K562 (cell line): ENCODE results near the gene B4GALT5.

Experiments used
- CTBP1 ChIP-seq: fragments of 450-650 bp; IDR thresholded peaks from 2 replicates; pipeline ENCODE4 v1.6.1; 2016; ENCODE audit warnings: borderline replicate concordance
- KAT7 ChIP-seq: sonication (generic); formaldehyde crosslinking; IDR thresholded peaks from 2 replicates; pipeline ENCODE4 v1.8.0; 2022; ENCODE audit warnings: missing genetic modification reagents, mild to moderate bottlenecking, borderline replicate concordance
- NR2C2 ChIP-seq, 2 experiments: fragments of 200-800 bp in 1 of 2; sonication (Bioruptor generic) in 1 of 2; sonication (generic) in 1 of 2; formaldehyde crosslinking in 1 of 2; IDR thresholded peaks; 2 replicates each; pipeline versions ENCODE4 v1.6.1 to v1.8.0; 2016 to 2022; ENCODE audit warnings: mild to moderate bottlenecking in 1 of 2, missing compliant biosample characterization in 1 of 2, missing genetic modification characterization in 1 of 2, missing genetic modification reagents in 1 of 2
- POLR2A ChIP-seq: fragments of 450-650 bp; conservative IDR thresholded peaks from 2 replicates; pipeline ENCODE4 v1.6.1; 2016
- PURB ChIP-seq: sonication (generic); formaldehyde crosslinking; IDR thresholded peaks from 2 replicates; pipeline ENCODE4 v1.9.0; 2021; ENCODE audit warnings: low read depth, mild to moderate bottlenecking, missing genetic modification reagents
- TEAD1 ChIP-seq, 2 experiments: fragments of 450-650 bp in 1 of 2; sonication (generic) in 1 of 2; formaldehyde crosslinking; IDR thresholded peaks; 2 replicates each; pipeline versions ENCODE4 v1.4.0 to v1.8.0; 2020 to 2022; ENCODE audit warnings: mild to moderate bottlenecking in 2 of 2, missing genetic modification reagents in 1 of 2
- TGIF2 ChIP-seq: sonication (generic); formaldehyde crosslinking; IDR thresholded peaks from 2 replicates; pipeline ENCODE4 v1.8.1; 2022; ENCODE audit warnings: mild to moderate bottlenecking, missing genetic modification reagents, moderate library complexity
- ZNF354B ChIP-seq: fragments of 250-450 bp; sonication (Bioruptor Pico); IDR thresholded peaks from 2 replicates; pipeline ENCODE4 v1.4.0; 2020
- TF ChIP-seq, protein P1 (sequence below), 2 experiments: fragments of 450-650 bp; formaldehyde crosslinking in 1 of 2; IDR thresholded peaks; 2 replicates each; pipeline versions ENCODE4 v1.4.0 to v1.6.1; 2014 to 2020; ENCODE audit warnings: mild to moderate bottlenecking in 2 of 2, borderline replicate concordance in 1 of 2, low read depth in 1 of 2
- TF ChIP-seq, protein P2 (sequence below): fragments of 450-650 bp; IDR thresholded peaks from 2 replicates; pipeline ENCODE4 v1.6.1; 2016; ENCODE audit warnings: antibody characterized with exemption
- TF ChIP-seq, protein P3 (sequence below), 3 experiments: IDR thresholded peaks in 2 of 3; conservative IDR thresholded peaks in 1 of 3; 2 replicates each; pipeline ENCODE4 v1.5.1; 2011 to 2012; ENCODE audit warnings: low read length in 3 of 3, mild to moderate bottlenecking in 3 of 3, control low read depth in 2 of 3, improper control_type of control experiment in 1 of 3, inconsistent platforms in 1 of 3, low read depth in 1 of 3, mixed read lengths in 1 of 3, moderate library complexity in 1 of 3; ENCODE audit not compliant: insufficient read depth in 2 of 3
- TF ChIP-seq, protein P4 (sequence below): sonication (generic); formaldehyde crosslinking; IDR thresholded peaks from 2 replicates; pipeline ENCODE4 v1.9.0; 2022; ENCODE audit warnings: mild to moderate bottlenecking, missing genetic modification reagents

DNA sequence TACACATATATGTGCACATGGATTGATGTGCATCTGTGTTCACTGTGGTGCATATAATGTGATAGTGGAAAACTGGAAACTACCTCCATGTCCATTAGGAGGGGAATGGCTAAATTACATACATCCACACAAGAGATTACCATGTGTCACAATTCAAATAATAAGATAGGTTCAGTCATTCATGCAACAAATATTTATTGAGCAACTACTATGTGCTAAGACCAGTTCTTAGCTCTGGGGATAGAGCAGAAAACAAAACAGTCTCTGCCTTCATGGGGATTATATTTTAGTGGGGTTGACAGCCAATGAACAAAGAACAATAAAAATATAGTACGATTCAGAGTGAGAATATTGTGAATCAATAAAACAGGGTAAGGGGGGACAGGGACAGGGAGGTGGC lies 84.1 kb downstream of the B4GALT5 start:
- TF ChIP-seq POLR2A (no peak), PURB (CRISPR knock-in tag) (no peak), KAT7 (CRISPR knock-in tag) (no peak), CTBP1 (no peak), ZNF354B (CRISPR knock-in tag) (no peak), TGIF2 (no peak), TEAD1 (CRISPR knock-in tag; IDR thresholded peaks at IDR 0.05) (no peak), NR2C2 (CRISPR knock-in tag; IDR thresholded peaks at IDR 0.05) (no peak), NR2C2 (tag; IDR thresholded peaks at IDR 0.05) (no peak)
- TF ChIP-seq, protein P1, sequence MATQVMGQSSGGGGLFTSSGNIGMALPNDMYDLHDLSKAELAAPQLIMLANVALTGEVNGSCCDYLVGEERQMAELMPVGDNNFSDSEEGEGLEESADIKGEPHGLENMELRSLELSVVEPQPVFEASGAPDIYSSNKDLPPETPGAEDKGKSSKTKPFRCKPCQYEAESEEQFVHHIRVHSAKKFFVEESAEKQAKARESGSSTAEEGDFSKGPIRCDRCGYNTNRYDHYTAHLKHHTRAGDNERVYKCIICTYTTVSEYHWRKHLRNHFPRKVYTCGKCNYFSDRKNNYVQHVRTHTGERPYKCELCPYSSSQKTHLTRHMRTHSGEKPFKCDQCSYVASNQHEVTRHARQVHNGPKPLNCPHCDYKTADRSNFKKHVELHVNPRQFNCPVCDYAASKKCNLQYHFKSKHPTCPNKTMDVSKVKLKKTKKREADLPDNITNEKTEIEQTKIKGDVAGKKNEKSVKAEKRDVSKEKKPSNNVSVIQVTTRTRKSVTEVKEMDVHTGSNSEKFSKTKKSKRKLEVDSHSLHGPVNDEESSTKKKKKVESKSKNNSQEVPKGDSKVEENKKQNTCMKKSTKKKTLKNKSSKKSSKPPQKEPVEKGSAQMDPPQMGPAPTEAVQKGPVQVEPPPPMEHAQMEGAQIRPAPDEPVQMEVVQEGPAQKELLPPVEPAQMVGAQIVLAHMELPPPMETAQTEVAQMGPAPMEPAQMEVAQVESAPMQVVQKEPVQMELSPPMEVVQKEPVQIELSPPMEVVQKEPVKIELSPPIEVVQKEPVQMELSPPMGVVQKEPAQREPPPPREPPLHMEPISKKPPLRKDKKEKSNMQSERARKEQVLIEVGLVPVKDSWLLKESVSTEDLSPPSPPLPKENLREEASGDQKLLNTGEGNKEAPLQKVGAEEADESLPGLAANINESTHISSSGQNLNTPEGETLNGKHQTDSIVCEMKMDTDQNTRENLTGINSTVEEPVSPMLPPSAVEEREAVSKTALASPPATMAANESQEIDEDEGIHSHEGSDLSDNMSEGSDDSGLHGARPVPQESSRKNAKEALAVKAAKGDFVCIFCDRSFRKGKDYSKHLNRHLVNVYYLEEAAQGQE (IDR thresholded peaks at IDR 0.05; ENCODE audit: borderline replicate concordance): no peak
- TF ChIP-seq, protein P1 (CRISPR knock-in tag; IDR thresholded peaks at IDR 0.05; ENCODE audit: low read depth): no peak
- TF ChIP-seq, protein P2, sequence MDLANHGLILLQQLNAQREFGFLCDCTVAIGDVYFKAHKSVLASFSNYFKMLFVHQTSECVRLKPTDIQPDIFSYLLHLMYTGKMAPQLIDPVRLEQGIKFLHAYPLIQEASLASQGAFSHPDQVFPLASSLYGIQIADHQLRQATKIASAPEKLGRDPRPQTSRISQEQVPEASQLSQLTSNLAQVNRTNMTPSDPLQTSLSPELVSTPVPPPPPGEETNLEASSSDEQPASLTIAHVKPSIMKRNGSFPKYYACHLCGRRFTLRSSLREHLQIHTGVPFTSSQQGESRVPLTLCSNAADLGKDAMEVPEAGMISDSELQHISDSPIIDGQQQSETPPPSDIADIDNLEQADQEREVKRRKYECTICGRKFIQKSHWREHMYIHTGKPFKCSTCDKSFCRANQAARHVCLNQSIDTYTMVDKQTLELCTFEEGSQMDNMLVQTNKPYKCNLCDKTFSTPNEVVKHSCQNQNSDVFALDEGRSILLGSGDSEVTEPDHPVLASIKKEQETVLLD: no peak
- TF ChIP-seq, protein P3, sequence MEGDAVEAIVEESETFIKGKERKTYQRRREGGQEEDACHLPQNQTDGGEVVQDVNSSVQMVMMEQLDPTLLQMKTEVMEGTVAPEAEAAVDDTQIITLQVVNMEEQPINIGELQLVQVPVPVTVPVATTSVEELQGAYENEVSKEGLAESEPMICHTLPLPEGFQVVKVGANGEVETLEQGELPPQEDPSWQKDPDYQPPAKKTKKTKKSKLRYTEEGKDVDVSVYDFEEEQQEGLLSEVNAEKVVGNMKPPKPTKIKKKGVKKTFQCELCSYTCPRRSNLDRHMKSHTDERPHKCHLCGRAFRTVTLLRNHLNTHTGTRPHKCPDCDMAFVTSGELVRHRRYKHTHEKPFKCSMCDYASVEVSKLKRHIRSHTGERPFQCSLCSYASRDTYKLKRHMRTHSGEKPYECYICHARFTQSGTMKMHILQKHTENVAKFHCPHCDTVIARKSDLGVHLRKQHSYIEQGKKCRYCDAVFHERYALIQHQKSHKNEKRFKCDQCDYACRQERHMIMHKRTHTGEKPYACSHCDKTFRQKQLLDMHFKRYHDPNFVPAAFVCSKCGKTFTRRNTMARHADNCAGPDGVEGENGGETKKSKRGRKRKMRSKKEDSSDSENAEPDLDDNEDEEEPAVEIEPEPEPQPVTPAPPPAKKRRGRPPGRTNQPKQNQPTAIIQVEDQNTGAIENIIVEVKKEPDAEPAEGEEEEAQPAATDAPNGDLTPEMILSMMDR (IDR thresholded peaks at IDR 0.05 in 2 of 3, conservative IDR thresholded peaks at IDR 0.05 in 1 of 3; ENCODE audit: insufficient read depth in 2 of 3, low read depth in 1 of 3, low read length in 3 of 3): no peak
- TF ChIP-seq, protein P4, sequence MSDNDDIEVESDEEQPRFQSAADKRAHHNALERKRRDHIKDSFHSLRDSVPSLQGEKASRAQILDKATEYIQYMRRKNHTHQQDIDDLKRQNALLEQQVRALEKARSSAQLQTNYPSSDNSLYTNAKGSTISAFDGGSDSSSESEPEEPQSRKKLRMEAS (CRISPR knock-in tag): no peak
